Tongue (tissue), 2 donors: ENCODE measurements around the gene PDE4B. TPM values are rescaled to one million over a fixed set of nuclear protein-coding genes. Genes with fewer than 3 reads are reported as not detected.
"Not testable (repeated sequence)": the region's sequence is repeated elsewhere in the genome, so short reads cannot be mapped to it uniquely, and the experiment has no call there.

Source experiments
- DNase-seq: peaks from one replicate; pipeline ENCODE4 v3.0.0-alpha.2; 2015
- total RNA-seq: library from RNA; depleted of rRNA; stranded (reverse); fragments of >200 nt; gene quantifications from one replicate; pipeline ENCODE4 v1.2.3, GENCODE V29; 2014

The PDE4B gene
- total RNA-seq, 1 donor from 2014 or later: 31.8 TPM

DNA sequence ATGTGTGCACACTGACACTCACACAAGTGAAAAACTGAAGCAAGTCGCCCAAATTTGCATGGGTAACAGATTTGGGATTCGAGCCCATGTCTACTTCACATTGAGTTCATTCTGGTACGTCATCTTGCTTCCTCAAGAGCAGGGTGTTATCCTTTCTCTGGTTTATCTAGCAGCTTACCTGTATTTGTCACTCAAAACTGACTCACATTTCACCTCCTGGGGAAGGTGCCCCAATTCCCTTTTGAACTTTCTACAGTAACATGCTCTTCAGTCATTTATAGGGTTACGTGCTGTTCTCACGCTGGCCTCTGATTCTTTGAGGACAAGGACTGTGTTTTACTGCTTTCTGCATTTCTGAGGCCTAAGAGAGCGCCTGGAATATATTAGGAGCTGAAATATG lies 162.8 kb downstream of the PDE4B start:
- no peak for DNase-seq

DNA sequence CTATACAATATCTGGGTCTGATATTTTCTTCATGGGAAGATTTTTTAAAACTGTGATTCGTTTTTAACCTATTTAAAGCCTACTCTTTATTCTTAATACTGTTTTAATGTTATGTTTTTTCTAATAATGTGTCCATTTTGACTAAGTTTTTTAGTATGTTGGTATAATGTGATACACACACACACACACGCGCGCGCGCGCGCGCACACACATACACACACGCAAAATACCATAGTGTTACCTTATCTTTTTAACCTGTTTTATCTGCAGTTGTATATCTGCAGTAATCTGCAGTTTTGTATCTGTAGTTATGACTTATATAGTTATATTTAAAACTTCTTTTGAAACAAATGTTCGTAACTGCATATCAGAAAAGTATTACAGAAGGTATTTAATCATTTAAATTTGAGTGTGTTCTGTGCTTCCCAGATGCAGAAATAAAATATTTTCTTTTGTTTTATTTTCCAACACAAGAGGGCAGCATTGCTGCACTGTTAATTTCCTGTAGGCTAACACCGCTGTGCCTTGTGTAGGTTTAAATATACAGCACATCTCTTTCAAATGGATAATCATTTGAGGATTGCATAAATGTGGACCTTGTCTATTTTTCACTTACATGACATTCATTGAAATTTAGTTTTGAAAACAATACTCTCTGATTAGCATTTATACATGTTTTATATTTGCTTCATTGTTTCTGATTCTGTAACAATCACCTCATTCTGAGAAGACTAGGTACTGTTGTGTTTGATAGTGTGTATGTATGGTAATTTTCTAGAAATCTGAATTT lies 166.1 kb downstream of the PDE4B start:
- peak; percentile 84 for DNase-seq

DNA sequence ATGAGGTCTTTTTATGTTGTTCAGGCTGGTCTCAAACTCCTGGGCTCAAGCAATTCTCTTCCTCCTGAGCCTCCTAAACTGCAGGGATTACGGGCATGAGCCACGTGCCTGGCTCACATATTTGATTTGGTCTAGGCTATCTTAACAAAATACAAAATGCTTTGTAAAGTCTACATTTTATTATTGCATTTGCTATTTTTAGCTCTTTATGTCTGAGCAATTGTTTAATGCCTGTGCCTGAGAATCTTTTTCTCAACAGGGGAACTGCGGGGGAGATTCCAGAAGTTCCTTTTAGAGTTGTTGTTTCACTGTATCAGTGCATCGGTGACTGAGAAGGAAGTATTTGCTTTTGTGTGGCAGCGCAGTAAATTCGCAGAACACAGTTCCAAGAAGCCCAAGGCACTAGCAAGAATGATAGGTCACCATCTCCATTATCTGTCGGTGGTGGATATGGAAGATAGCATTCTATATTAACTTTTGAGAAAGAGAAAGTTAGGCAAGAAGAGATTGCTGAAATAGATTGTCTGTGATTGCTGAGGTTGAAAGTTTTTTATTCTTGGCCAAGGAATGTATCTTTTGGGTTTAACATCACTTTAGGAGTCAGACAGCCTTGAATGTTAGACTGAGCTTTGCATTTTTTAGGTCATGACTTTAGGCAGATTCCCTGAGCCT lies 167.3 kb downstream of the PDE4B start:
- no peak for DNase-seq

DNA sequence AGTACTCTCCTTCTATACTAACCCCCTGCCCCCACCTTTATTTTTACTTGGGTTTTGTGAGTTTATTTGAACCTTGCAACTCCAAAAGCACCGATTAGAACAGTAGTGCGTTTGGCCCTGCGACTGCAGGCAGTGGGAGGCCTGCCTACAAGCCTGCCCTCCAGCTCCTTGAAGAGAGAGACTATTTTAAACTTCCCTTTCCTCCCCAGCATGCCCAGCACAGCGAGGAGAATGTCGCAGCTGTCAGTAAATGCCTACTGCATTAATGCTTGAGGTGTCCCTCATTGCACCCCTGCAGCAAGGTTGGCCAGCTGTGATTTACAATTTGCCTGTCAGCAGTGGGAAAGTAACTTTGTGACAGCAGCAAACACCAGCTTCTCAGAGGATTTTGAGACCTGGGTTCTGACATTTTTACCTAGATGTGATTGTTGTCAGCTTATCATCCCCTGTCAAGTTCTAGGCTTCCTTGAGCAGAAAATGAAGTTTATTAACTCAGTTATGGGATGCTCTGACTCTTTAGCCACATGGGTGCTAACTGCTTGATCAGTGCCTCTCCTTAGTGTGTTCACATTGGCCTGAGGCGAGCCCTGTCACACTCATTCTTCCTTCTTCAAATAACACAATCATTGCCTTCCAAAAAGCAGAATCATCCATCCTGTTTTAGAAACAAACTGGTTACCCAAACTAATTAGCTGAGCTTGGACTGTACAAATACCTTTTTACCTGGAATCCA lies 170.6 kb downstream of the PDE4B start:
- peak; percentile 33 for DNase-seq

DNA sequence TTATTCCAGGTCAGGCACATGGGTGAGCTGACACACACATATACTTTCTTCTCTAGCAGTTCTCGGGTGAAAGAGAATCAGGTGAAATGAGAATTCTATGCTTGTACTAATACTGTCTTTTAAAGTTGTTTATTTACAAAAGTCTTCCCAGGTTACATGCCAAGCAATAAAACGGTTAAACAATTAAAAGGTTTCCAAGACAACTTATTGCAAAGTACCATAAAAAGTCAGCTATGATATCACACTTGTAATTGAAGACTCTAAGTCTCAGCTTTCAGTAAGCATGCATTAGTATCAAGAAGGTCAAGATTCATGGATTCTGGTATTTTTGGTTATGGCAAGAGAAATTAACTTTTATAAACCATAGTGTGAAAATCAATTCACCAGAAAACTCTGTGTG lies 171.4 kb downstream of the PDE4B start:
- DNase-seq: no peak

DNA sequence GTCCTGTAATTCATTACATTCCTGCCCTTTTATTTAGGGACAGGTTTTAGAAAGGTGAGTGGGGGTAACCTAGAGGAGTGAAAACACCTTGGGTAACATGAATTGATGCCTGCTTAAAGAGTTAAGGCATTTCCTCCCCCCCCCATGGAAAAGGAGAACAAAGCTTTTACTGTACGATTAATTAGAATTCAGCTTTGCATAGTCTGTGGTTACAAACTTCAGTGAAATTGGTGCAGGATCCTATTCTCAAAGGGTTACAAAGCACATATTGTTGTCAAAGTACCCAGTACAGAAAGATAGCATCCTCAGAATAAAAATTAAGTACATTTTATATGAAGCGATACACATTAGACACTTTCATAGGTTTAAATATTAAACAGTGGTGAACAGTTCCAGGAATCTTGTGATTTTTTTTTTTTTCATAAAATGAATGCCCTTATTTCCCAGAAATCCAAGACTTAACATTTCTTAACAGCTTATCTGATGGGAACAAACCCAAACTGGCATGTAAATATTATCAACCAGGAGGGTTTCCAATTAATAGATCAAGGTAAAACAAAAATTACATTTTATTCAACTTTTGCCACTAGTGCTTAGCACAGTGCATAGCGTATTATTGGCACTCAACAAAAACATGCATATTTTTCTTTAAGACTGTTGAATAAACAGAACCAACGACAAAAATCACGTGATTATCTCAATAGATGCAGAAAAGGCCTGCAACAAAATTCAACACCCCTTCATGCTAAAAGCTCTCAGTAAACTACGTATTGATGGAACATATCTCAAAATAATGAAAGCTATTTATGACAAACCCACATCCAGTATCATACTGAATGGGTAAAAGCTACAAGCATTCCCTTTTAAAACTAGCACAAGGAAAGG lies 172.7 kb downstream of the PDE4B start:
- DNase-seq: no peak

DNA sequence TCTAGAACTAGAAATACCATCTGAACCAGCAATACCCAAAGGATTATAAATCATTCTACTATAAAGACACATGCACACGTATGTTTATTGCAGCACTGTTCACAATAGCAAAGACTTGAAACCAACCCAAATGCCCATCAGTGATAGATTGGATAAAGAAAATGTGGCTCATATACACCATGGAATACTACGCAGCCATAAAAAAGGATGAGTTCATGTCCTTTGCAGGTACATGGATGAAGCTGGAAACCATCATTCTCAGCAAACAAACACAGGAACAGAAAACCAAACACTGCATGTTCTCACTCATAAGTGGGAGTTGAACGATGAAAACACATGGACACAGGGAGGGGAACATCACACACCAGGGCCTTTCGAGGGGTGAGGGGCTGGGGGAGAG lies 174.8 kb downstream of the PDE4B start:
- DNase-seq: not testable (repeated sequence)

DNA sequence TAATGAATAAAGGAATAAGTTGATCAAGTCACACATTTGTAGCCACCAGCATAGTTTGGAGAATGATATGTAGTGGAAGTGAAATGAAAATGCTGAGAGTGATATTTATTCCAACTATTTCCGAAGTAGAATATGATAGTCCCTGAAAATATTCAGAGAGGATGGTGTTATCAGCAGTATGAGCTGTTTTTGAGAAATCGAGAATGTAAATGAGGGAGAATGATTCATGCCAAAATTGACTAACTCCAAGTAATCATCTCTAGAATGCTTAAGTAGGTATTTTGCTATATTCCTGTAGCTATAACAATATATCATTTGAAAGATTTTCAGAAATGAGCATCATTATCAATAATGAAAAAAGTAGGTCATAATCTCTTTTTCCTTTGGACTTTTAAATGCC lies 178.9 kb downstream of the PDE4B start:
- no peak for DNase-seq

DNA sequence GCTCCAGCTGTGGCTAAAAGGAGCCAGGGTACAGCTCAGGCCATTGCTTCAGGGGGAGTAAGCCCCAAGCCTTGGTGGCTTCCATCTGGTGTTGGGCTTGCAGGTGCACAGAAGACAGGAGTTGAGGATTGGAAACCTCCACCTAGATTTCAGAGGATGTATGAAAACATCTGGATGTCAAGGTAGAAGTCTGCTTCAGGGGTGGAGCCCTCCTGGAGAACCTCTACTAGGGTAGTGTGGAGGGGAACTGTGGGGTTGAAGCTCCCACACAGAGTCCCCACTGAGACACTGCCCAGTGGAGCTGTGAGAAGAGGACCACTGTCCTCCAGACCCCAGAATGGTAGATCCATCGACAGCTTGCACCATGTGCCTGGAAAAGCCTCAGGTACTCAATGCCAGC lies 183.0 kb downstream of the PDE4B start:
- no peak for DNase-seq

DNA sequence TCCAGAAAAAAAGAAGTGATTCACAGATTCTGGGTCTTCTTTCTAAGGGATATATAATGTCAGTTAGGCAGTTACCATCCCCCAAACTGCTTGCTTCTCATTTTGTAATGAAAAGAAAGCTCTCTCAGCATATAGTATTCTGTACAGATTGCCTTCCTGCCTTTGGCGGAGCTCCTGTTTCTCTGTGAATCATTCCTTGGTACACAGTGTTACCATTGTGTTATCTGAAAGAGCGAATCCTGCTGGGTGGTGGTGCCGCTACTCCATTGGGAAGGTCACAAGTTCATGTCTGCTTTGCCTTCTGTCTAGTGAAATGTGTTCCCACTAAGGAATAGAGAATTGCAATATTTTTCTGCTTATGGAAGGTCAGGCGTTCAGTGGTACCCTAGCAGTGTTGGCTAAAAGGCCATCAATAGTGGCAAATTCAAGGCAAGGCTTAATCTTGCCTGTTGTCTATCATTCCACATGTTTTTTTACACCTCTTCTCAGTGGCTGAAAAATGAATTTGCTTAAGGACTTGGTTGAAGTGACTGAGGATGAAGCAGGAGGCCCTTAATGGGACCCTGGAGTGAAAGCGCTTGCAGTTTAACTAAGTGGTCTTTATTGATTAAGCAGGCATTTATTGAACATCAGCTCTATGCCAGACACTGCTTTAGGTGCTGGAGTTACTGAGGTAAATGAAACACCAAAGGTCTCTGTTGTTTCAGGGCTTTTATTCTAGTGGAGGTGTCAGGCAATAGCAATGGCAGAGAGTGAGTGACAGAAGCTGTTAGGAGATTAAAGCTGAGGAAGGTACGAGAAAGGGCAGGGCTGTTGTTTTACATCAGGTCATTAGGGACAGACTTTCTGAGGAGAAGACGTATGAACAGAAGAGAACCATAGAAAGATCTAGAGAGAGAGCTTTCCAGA lies 186.7 kb downstream of the PDE4B start:
- DNase-seq: peak; percentile 74

DNA sequence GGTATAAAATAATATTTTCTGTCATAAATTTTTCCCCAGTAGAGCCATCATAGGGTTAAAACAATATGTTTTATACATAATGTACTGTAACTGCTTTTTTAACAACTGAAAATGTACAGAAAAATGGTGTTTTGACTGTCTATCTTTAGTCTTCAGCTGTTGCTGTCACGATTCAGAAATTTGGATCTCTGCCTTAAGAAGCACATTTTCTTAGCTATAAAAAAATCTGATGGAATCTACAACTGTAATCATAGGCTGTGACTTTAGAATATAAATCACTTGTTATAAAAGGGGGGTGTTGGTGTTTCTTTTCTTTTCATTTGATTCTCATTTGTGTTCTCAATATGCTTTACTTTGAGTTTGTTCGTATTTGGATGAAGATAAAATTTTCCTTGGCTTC lies 187.5 kb downstream of the PDE4B start:
- peak; percentile 75 for DNase-seq

DNA sequence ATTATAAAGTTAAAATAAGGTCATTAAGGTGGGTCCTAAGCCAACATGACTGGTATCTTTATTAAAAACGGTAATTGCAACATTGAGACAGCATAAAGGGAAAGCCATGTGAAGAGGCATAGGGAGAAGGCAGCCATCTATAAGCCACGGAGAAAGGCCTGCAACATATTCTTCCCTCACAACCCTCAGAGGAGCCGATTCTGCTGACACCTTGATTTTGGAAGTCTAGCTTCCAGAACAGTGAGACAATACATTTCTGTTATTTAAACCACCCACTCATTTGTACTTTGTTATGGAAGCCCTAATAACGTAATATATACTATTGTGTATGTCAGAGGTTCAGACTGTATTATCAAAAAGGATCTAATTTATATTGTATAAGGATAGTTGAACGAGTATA lies 190.8 kb downstream of the PDE4B start:
- DNase-seq: no peak

DNA sequence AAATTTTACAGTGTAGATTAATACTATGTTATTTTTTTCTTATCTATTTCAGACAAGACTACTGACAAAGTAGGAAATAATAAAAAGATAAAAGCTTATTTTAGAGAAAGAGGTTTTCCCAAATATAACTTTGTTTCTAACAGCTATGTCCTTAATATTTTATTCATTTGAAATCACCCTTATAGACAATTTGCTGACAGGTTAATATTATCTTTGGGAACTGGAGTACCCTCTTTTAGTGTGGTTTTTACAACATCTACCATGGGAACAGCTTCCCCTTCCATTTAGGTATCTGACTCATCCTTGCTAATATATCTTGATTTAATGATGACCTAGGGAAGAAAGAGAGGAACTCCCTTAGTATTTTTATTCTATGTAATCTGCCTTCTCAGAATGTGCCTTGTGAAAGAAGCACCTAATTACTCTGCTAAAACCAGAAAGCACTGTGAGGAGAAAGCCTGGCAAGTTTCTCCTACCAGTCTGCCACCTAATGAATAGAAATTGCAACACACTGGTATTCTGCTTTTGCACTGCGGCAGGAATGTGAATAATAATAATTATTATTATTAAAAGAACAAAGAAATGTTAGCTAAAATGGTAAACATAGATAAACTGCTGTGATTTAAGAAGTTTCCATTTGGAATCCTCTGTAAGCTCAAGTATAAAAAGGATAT lies 192.8 kb downstream of the PDE4B start:
- no peak for DNase-seq

DNA sequence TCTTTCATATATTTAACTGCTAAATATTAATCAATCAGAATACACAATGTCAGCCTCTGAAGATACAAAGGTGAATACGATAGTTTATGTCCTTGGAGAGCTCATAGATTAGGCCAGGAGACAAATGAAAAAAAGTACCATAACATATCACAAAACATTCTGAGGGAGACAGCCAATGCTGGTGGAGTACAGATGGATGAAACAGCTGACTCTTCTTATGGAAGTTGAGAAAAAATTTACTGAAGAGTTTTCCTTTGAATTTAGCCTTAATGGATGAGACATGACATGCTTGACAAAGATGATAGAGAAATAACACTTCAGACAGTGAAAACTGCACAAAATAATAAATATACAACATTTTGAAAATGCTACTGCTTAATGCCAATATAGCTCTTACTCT lies 193.5 kb downstream of the PDE4B start:
- no peak for DNase-seq

DNA sequence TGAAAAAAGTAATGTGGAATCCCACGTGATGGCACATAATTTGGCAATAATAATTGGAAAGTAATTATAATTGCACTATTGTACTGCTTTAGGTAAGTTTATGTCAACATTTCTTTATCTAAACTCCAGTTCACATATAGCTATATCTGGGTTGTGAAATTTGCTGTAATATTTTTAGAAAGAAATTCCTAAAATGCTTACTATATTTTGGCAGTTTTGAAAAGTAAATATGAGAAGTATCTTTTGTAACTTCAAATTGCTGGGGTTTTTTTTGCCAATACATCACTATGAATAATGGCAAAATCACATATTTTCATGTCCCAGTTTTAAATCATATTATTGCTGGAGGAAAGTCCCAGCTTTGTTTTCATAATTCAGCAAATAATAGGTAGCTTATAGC lies 197.5 kb downstream of the PDE4B start:
- no peak for DNase-seq

DNA sequence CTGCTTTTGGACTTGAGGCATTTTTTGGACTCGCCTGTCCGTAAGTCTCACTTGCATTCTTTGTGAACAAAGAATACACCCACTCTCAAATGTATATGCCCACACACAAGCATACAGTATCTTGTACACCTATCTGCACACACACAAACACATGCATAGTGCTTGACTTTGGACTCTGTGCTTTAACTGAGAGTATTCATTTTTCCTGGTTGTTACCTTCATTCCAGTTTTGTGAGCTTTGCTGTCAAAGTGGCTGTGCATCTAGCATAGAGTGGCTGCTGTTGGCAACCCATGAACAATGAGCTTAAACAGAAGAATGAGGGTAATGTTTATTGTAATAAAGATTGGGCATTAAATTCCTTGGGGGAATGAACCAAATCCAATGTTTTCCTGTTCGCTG lies 199.0 kb downstream of the PDE4B start:
- DNase-seq: no peak

DNA sequence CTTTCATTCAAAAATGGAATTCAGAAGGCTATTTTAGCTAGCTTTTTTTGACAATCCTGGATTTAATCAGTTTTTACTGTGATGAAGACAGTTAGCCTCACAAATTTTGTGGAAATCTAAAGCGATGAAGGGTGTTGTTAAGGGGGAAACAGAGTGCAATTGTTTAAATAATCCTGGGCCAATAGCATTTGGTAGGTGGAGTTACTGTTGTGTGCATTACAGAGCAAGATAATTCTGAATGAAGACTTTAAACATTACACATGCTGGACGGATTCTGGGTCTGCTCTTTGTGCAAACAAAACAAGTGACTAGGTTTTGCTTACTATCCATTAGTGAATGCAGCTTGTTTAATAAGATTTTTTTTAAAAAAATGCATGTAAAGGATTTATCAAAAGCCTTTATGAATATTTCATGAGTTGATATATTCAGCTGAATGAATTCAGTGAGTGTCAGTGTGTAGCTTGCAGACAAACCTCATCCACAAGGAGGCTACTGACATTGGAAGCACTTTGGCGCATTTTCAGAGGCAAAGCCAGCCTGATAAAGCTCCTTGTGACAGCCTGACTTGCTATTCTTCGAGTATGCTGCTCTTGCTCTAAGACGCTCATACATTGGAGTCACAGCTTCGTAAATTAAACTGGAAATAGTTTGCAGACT lies 199.6 kb downstream of the PDE4B start:
- DNase-seq: peak; percentile 44

DNA sequence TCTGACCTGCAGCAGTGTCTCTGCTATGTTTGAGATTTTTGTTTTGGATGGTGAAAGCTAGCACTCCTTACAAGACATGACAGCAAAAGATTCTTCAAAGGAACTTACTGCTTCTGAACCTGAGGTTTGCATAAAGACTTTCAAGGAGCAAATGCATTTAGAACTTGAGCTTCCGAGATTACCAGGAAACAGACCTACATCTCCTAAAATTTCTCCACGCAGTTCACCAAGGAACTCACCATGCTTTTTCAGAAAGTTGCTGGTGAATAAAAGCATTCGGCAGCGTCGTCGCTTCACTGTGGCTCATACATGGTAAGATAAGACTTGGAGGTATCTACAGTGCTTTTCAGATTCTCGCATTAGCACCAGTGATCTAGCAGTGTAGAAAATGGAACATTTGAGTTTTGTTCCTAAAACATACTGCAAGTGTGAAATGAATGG lies 200.2 kb downstream of the PDE4B start:
- no peak for DNase-seq

DNA sequence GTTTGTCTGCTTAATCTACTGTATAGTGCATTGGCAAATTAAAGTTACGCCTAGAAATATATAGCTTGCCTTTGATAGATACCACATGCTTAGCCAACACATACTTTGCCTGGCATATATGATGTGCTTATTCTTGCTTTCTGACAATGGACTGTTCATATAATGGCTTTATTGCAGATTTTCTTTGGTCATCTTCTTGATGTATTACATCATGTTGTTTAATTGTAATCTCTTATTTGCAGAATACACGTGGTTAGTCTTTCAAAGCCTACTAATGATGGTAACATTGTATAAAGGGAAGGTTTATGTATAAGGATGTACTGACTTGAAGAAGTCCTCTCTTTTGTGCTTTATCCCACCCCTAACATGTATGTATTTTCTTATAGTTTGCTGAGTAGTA lies 201.5 kb downstream of the PDE4B start:
- DNase-seq: no peak

DNA sequence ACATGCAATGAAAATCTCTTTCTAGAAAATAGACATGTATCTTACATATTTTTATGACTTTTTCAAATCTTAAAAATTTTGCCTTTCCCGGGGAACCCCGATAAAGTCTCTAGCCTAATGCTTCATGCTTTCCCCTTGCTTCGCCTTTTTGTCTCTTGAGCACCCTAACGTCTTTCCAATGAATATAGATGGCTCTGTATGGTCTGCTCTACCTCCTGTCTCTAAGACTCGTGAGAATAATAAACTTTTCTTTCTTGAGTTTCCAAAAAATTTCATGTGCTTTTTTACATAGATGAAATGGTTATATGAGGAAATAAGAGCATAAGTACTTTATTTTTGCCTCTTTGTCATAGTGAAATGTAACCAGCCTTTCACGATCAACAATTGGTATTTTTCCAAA lies 202.6 kb downstream of the PDE4B start:
- no peak for DNase-seq
